ENCODE data around the gene FIGN.

Gene FIGN

DNA sequence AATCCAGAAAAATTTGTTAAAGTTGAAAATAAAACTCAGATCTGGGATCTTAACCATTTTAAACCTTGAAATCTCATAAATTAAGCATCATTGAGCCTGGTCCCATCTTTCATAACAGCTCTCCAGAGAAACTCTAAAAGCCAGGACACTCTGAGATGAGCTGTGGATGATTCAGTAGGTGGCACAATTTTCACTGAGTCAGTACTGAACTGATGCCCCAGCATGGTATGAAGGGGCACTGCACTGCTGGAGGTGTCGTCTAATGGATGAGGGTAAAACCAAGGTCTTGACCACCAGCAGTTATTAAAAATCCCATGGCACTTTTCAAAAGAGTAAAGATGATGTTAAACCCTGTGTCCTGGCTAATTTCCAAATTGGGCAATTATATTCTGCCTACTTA is 170.6 kb downstream of the FIGN start:
- no peak for DNase-seq (ENCODE audit: low spot score)

DNA sequence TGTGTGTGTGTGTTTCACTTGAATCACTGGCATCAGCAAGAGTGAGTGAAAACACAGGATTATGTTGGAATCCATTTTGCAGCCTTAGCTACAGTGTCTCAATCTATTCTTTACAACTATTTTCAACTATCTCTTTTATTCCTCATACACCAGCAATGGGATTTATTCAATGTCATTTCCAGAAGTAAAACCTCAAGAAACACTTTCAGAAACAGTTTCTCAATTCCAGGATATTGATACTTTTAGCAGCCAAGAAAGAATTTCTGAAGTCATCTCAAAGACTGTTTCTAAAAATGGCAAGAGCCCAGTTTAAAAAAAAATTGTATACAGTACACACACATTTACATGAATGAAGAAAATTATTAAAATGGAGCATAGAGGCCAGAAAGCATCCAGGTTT is 171.6 kb downstream of the FIGN start:
- DNase-seq (ENCODE audit: low spot score), result no peak

DNA sequence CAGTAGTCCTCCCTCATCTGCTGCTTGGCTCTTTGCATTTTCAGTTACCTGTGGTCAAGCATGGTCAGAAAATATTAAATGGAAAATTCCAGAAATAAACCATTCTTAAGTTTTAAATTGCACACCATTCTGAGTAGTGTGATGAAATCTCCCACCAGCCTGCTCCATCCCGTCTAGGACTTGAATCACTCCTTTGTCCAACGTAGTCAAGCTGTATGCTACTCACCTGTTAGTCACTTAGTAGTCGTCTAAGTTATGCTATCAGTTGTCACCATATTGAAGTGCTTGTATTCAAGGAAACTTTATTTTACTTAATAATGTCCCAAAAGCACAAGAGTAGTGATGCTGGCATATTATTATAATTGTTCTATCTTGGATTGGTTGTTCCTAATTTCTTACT is 172.5 kb downstream of the FIGN start:
- DNase-seq (ENCODE audit: low spot score), result no peak

- no peak for DNase-seq (ENCODE audit: low spot score)
Observed at GRCh38 chr2:163558251-163559021, 177.4 kb downstream of the FIGN start.

DNA sequence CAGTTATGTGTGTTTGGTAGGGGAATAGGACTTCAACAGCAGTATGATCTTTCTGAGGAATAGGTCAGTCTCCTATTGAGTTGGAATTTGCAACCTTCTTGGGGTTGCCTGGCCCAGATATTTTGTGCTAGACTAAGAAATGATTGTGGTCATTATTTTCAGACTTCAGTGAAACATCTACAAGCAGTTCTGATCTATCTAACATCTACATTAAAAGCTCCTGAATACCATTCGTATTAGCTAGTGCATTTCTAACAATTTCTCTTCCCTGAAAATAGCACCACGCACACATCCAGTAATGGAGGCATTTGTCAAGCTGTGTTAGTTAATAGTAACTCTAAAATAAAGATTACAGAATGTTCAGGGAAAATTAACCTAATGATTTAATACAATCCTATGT is 179.3 kb downstream of the FIGN start:
- no peak for DNase-seq (ENCODE audit: low spot score)

DNA sequence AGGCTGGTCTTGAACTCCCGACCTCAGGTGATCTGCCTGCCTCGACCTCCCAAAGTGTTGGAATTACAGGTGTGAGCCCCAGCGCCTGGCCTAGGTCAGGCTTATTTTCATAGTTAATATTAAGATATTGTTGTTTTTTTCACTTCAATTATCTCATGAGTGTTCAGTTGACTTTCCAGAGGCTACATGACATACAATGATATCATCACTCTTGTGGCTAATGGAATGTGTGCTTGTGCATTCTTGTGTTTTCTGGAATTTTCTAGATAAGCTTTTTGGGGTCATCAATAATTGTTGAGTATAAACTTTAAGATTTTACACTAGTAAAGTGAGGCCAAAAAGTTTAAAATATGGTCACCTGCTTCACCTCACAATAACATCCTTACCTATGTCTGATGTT is 180.9 kb downstream of the FIGN start:
- no peak for DNase-seq (ENCODE audit: low spot score)

GRCh38 chr2:163553601-163554000 is 182.2 kb downstream of the FIGN start:
- DNase-seq (ENCODE audit: low spot score), result no peak

DNA sequence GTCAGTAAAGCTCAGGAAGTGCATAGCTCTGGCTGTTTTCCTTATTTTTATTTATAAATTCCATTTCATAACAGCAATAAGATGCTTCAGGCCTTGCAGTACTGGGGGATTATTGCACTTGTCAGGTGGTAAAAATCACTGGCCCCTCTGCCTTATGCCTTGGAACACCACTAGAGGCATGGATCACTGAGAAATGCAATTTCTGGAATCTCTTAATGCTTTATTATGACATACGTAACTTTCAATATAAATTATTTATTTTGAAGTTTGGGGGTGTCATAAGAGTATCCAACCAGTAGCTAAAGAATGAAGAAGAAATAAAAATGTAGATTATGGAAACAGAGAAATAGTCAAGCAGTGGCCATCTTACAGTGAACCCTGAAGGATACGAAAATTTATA is 183.1 kb downstream of the FIGN start:
- no peak for DNase-seq (ENCODE audit: low spot score)

DNA sequence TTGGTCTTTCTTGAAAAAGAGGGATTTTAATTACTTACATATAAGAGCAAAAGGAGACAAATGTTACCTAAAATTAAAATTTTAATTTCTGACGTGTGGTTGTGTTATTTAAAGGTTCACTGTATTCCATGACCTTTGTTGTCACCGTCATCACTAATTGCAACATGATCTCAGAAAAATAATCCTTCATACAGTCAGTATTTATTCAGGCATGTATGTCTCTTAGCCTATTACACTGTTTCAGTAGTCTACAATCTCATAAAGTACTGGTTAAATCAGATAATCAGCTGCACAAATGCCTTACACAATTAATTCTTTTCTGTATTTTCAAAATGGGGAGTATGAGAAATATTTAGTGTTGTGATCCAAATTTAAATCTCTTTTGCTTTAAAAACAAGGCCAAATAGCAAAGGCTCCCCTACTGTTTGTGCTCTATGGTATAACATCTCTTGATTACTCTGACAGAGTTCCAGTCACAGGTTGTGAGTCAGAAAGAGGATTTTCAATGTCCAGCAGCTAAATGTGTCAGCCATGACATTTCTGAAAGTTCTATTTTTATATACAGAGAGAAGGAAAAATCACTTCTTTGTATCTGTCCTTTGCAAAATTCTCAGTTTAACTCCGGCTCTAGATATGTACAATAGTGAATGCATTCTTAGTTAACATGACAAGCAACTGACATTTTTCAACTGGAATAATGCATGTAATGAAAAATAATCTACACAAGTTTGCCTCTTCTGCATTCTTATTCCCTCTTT is 184.0 kb downstream of the FIGN start:
- no peak for DNase-seq (ENCODE audit: low spot score)

- no peak for DNase-seq (ENCODE audit: low spot score)
Observed at GRCh38 chr2:163548970-163549369, 186.8 kb downstream of the FIGN start.
